NCI-H1694 treated with DMSO at 0.1 percent for 48 hours (cell line): Measurements from ENCODE around the gene GLP1R.

Experiments
- DNase-seq: peaks from one replicate; lab custom pipeline; 2025; lab: John Stamatoyannopoulos, UW

GLP1R gene

DNA sequence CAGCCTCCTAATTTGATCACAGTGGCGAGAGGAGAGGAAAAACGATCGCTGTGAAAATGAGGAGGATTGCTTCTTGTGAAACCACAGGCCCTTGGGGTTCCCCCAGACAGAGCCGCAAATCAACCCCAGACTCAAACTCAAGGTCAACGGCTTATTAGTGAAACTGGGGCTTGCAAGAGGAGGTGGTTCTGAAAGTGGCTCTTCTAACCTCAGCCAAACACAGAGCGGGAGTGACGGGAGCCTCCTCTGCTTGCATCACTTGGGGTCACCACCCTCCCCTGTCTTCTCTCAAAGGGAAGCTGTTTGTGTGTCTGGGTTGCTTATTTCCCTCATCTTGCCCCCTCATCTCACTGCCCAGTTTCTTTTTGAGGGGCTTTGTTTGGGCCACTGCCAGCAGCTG lies 37.7 kb downstream of the GLP1R start:
- no peak for DNase-seq

DNA sequence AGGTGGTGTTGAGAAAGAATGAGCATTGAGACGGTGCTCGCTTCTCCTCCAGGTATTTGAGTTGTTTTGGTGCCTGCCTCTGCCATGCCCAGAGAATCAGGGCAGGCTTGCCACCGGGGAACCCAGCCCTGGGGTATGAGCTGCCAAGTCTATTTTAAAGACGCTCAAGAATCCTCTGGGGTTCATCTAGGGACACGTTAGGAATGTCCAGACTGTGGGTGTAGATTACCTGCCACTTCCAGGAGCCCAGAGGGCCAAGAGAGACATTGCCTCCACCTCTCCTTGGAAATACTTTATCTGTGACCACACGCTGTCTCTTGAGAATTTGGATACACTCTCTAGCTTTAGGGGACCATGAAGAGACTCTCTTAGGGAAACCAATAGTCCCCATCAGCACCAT lies 38.1 kb downstream of the GLP1R start:
- DNase-seq, result no peak

DNA sequence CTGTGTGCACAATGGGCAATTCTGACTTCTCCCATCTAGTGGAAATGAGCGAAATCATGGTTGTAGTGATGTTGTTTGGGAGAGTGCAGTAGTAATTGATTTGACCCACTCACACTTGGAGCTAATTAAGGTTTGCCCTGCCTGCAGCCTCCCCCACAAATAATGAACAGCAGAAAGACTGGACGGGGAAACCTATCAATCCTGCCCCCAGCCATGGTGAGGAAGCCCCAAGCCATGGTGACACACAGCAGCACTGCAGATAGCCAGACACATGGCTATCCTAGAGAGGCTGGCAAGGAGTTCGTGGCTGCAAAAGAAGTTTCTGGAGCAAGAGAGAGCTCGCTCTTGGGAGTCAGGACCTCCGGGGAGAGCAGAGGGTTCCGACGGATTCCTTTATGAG lies 38.6 kb downstream of the GLP1R start:
- DNase-seq, result no peak

DNA sequence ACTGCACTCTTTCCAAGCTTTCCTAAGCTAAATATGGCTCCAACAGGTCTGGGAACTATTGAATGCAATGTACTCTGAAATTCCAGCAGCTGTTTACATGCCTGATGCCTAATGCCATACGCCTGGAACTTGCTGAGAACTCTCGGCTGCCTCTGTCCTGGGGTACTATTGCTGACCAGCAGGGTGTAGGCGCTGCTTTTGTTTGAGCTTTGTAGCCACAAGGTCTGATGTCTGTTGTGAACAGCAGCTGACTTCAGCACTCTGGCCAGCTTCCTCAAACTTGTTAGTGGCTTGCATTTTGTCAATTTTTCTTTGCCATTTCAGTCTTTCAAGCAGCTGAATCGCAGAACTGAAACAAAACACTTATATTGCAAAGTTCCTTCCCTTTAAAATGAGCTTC lies 39.8 kb downstream of the GLP1R start:
- no peak for DNase-seq

DNA sequence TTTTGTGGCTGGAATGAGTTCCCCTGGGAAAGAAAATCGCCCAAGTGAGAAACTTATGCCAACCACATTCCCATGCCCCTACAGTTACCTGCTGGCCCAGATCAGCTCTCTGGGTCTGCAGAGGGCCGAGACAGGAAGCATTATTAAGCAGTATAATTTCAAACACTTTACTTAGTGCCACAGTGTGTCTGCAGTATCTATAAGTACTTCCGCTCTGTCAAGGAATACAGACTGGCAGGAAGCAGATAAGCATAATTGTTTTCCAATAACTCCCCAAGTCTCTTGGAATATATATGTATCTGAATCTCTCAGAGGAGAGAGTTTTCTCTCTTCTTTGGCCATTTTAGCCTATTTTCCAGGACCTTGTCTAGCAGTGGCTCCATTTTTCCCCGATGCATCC lies 41.5 kb downstream of the GLP1R start:
- no peak for DNase-seq

DNA sequence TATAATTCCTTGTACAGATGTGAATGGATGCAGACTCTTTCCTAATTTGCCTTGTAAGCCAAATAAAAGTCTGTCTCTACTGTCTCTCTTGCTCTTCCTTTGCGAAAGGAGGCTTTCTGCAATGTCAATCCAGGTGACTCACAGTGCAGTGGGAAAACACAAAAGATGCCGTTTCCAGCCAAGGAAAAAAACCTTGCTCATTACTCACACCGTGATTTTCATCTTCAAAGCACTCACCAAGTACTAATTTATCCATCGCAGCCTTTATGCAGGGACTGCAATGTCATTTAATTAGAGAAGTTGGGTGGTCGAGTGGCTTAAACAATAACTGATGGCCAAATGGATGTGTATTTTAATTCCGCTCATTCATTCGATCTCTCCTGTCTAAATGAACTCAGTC lies 42.6 kb downstream of the GLP1R start:
- no peak for DNase-seq

DNA sequence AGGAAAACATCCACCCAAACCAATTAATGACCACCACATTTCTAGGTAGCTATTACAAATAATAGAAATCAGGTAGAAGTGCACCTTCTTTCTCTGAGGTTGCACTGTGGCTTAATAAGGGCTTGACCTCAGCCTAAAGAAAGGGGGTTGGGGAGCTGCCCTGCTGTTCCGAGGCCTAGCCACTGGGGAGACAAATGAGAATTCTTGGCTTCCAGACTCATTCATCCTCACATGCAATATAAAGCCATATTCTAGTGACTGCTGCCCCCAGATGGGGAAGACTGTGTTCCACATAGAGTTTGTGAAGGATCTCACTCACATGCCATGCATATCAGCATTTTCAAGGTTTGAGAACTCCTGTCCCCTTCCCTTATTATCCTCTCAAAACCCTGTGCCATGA lies 43.5 kb downstream of the GLP1R start:
- peak; percentile 6 for DNase-seq

DNA sequence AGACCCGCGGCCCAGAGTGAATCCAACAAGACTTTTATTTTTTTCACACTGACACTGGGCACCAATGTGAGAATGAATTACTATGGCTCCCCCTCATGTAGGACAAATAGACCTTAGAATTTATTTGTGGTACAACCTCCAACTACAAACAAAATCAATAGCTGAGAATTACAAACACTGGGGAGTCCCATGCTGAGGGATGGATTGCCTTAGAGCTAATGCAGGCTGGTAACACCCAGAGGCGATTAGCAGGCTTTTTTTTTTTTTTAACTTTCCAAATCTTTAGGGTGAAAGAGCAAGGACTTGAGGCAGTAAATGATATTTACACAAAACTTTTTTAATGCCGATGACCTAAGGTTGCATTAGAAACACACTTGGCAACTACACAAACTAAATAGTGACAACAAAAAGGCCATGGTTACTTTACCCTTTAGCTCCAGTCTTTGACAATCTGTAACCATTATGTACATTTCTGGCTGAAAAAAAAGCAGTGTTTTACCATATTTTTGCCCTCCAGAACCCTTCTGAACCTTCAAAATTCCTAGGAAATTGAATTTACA lies 44.6 kb downstream of the GLP1R start:
- no peak for DNase-seq

DNA sequence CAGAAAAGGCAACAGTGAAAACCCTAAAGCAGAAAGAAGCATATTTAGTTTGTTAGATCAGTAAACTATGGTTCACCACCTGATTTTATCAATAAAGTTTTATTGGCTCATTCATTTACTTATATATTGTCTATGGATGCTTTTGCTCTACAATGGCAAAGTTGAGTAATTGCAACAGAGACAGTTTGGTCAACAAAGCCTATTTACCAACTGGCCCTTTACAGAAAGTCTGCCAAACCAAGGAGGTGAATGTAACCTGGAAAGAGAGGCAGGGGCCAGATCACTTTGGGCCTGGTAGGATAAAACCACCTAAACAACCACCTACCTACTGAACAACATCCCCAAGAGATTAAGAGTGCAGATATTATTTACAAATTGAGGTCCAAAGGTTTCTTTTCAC lies 47.0 kb downstream of the GLP1R start:
- DNase-seq, result no peak

DNA sequence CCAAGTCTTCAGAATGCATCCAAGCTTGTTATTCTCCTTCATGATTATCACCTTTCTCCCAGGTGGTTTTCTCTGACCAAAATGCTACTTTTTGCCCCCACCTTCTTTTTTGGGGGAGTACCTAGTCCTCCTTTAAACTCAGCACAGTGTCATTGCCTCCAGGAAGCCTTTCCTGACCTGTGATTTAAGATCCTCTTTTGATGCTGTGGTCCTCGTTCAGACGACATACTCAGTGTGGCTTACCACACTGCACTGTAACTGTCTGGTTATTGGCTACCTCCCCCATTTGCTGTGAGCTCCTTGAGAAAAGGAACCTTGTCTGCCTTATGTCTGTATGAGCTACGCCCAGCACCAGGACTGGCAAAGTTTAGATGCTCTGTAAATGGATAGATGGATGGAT lies 51.8 kb downstream of the GLP1R start:
- DNase-seq, result no peak

DNA sequence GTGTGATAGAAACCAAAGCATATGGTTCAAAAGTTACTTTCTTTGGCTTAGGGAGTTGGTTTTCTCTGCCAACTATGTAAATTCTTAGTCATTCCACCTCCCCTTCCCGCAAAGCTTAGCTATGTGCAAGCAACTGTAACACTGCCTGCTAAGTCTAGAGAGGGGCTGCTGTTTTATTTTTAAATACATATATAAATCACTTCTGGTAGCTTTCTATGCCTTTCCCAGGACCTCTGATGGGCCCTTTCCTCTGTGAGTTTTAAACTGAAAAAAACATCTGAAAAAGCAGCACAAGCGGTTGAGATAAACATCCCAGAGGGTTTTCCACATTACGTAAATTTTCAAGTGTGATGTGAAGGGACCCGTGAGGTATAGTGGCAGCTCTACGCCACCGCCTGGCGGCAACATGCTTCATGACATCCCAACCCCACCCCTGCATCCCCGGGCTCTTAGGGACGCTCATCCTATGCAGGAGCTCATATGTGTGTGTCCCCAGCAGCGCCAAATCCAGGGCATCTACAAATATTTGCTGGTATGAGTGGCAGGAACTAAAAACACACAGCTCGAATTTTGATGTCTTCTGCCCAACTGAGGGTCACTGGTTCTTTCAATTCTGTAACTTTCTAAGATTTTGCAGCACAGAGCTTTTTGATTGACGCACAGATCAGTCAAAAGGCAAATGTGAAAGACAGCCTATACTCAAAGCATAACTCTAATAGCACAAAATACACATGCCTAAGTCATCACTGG lies 53.7 kb downstream of the GLP1R start:
- DNase-seq, result no peak

DNA sequence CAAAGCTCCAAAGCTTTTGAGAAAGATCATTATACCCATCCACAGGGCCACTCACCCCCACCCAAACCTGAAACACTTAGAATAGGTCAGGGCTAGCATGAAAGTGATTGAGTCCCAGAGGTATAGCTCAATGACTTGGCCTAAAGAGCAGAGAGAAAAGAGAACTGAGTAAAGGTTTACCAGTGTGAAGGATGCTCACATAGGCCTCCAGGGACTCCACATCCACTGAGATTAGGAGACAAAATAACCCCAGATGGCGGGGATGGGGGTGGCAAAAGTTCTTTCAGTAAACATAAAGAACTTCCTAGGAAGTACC lies 54.2 kb downstream of the GLP1R start:
- DNase-seq, result no peak

DNA sequence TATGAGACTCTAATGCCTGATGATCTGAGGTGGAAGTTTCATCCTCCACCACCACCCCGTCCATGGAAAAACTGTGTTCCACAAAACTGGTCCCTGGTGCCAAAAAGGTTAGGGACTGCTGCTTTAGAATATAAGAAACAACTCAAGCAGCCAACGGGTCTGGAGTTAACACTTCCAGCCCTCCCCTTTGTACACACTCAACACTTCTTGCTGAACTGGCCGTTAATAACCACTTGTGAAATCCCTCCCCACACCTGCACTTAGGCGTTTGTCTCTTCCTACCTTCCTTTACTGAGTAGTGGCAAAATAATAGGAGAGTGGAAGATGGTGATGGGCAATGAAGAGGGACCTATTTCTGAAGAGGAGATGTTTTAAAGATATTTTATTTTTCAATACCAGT lies 55.9 kb downstream of the GLP1R start:
- DNase-seq, result no peak

DNA sequence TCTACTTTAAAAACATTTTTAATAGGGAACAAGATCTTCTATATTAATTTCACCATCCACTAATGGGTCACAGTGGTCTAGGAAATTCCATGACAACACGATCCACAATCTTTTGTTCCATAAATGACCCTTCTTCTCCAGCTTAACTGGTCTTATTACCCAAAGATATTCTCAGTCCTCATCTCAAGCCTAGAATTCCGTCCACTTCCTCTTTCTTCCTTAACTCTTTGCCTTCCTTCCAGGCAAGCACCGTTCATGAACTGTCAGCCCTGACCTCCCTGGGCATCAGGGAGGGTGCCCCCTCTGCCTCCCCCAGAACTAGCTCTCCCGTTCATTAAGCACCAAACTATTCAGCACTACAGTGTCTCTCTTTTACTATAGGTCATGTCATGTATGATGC lies 58.5 kb downstream of the GLP1R start:
- DNase-seq, result no peak

DNA sequence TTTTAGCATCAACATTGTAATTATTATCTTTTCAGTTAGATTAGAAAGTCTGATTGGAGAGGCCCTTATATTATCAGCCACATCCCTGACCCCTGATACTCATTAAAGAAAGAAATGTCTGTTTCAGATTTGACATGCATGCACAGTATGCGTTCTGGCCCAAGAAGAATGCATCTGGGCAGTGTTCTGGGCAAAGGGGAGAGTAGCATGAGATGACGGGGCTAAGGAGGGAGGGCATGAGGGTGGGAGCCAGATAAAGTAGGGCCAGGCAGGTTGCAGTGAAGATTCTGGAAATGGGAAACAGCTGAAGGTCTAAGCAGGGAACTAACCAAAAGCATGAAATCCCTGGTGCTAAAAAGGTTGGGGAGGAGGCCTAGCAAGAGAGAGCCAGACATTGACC lies 59.1 kb downstream of the GLP1R start:
- no peak for DNase-seq

DNA sequence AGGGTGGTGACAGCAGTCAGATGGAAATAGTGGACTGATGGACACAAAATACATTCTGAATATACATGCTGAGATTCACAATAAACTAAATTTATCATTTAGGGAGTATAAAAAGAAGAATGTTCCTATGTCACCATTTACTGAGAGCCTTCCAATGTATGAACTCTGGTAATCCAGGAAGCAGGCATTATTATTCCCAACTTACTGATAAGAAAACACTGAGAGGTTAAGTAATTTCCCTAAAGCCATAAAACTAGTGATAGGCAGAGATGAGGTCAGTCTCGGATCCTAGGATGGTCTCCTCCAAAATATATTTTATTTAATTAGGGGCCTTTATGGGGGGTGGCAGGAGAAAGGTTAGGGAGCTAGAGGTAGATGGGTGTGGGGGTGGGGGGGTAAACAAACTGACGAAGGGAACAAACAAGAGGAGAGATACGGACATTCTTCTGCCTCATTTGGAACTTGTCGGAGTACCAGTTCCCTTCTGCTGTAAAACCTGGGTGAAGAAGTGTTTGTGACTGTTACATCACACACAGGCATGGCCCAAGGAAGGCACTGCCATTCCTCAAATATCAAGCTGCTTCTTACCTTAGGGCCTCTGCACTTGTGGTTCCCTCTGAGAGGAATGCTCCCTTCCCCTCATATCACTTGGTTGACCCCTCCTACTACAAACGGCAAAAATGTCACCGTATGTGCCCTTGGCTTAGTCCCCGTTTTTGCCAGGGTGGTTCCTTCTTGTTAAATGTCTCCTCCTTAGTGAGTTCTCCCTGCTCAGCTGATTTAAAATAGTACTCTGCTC lies 59.7 kb downstream of the GLP1R start:
- DNase-seq, result no peak

DNA sequence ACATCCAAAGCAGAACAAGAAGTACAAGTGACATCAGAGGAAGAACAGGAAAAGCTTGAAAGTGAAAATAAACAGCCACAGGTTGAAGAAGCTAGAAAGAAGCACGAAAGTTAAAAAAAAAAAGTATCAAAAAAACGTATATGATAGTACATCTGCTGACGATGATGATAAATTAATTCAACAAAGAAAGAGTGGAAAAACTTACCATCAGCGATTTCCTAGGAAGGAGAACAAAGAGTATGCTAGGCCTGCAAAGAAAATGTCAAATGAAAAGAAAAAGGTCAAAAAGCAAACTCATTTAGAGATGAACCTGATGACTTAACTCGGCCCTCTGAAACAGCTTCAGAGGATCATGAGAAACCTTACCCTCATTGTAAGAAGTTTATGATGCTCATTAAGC lies 62.7 kb downstream of the GLP1R start:
- no peak for DNase-seq

DNA sequence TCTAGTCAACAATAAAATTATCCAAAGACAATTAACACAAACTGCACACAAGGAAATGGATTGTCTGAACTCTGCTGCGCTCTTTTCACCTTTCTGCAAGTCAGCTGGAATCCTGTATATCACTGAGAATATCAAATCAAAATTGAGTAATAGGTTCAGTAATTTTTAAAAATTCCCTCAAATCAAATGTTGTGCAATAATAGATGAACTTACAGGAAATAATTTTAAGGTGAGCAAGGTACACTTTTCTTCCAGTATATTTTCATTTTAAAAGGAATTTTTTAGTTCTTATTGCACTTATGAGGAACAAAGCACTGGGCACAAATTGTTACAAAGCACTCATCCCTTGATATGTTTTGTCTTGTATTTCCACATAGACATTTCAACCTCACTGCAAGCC lies 65.2 kb downstream of the GLP1R start:
- DNase-seq, result no peak

DNA sequence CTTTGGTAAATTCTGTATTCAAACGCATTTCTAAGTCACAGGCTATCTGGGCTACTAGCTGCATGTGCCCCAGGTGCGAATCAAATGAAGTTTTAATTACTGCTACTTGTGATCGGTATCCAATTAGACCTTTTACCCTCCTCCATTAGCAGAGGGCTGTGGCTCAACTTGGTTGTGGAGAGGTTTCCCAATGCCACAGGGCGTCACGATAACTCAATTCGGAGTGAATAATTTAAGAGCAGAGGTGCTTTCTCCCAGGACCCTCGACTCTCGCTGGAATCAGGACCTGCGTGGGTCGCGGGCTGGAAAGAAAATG lies 65.8 kb downstream of the GLP1R start:
- DNase-seq, result peak; percentile 44

DNA sequence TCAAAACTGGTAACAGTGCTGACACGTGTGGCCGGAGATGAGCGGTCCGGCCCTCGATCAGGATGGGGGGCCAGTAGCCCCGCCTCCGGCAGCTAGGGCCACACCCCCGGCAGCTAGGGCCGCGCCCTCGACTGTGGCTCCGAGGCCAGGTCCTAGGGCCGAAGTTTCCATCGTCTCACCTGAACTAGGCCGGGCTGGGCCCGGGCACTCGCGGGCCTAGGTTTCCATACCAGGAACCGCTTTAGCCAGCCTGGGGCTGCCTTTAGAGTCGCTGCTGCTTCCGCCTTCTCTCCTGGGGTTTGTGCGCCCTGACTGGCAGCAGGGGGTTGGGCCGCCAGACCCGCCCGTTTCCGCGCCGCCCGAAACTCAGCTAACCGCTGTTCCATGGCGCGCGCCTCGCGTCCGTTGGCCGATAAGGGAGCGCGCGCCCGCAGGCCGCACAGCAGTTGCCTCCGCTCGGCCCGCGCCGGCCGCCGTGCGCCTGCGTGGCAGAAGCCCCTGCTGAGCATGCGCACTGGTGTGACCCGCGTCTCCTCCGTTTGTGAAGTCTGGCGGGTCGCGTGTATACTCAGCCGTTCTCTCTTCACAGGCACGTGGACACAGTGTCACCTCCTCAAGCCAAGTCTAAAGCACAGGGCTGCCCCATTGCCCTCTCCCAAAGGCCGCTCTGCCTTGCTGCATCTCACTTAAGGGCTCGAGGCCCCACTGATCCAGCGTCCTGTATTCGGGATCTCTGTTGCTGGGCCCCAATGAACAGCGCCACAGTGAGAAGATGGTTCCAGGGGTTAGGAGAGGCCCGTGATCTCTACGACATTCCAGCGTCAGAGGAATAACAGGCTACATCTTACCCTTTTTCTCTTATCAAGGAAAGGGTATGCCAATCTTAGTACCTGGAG lies 66.4 kb downstream of the GLP1R start, which contains the start of gene SAYSD1:
Gene SAYSD1, minus strand, starts transcription at position 483 of the 896 bp plus-strand sequence. Its CDS starts 97 bp downstream, at position 386.
- DNase-seq, result peak; percentile 84

DNA sequence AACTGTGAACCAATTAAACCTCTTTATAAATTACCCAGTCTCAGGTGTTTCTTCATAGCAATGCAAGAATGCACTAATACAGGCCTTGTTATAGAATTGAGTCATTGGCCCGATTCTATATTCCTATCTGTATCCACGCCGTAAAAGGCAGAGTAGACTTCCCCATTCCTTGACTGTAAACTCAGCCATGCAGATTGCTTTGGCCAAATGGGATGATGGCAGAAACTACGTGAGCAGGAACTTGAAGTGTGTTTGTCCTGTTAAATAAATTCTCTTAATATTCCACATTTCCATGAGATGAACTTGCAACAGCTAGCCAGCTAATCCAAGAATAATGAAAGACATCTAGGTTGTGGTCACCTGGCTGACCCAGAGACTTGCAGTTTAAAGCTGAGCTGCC lies 70.3 kb downstream of the GLP1R start:
- no peak for DNase-seq

DNA sequence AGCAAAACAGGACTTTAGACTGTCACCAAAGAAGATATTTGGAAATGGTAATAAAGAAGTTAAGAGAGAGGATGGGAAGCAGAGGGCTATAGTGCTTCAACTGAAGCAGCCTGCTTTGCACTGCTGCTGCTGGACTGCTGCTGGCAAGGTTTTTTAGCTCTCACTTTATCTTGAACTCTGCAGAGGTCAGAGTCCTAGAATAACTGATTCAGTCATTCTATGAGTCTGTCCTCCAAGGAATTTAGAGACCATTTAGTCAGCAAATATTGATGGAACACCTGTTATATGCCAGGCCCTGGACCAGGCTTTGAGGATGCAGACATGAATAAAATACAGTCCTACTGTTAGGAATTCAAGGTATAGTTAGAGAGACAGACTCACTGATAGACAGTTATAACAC lies 75.5 kb downstream of the GLP1R start:
- no peak for DNase-seq

DNA sequence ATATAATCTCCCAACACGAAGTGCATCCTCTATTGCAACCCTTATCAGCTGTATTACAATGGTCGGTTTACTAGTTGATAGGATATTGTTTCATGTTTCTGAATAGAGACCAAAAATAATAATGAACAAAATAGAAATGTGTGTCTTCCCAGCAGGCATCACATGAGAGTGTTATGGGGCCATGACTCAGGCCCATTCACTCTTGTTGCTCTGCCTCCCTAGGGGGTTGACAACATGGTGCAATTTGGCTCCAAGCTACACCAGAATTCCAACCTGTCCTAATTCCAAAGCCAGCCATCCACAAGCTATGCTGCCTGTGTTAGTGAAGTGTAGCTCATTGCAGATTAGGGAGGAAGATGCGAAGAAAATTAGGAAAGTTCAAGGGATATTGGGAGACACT lies 79.5 kb downstream of the GLP1R start:
- DNase-seq, result no peak
